ENCODE measurements around the gene TOX2. TPM values are rescaled to one million over a fixed set of nuclear protein-coding genes. Genes with fewer than 3 reads are reported as not detected.

Gene TOX2
- total RNA-seq, 1 donor from 2014 or later, result 4.7 TPM

DNA sequence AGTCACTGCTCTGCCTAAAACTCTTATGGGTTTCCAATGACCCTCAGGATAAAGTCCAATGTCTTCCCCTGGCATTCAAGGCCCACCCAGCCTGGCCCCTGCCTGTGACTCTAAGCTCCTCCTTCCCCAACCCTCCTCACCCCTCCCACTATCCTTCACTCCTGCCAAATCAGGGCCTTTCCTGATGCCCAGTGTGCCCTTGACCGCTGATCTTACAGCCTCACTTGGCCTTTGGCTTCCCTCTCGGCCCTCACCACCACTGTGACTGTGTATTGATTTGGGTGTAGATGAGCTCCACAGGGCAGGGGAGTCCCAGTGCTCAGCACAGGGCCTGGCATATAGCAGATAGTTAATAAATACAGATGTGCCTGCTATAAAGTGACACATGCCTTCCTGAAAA is 115.7 kb downstream of the TOX2 start:
- H3K27ac Mint-ChIP-seq, result no peak overlapping the region

DNA sequence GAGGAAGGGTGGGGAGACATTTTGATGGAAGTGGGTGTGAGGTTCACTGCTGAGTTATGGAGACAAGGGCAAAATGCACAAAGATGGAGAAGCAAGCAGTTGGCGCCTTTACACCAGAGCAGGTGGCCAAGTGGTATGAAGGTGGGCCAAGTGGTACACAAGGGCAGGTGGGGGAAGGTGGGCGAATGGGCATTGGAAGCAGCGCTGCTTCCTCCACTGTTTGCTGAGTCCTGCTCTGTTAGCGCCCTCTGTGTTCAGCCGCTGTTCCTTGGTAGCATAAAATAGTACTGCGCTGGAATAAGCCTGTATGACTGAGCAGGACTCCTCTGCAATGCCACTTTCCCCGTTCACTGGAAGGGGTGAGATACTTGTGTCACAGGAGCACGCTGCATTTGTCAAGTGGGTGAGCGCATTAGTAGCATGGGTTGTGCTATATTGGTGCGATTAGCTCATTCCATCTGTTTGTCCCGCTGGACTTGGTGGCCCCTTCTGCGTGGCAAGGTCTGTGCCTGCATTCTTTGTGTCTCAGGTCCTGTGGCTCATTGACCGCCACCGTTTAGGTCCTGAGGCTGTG is 116.4 kb downstream of the TOX2 start:
- H3K4me3 Mint-ChIP-seq, result no peak overlapping the region
- peak; percentile 27 for DNase-seq (ENCODE audit: extremely low spot score, unreplicated experiment)
- H3K4me1 Mint-ChIP-seq (ENCODE audit: unreplicated experiment), result peaks cover 7% of the 10 kb centered on the region
- no peak overlapping the region for H3K27ac Mint-ChIP-seq
- H3K27me3 Mint-ChIP-seq, result peaks cover 57% of the 10 kb centered on the region
- no peaks in the 10 kb centered on the region for H3K9me3 Mint-ChIP-seq
- no peaks in the 10 kb centered on the region for H3K36me3 Mint-ChIP-seq
- TF ChIP-seq, protein P1, sequence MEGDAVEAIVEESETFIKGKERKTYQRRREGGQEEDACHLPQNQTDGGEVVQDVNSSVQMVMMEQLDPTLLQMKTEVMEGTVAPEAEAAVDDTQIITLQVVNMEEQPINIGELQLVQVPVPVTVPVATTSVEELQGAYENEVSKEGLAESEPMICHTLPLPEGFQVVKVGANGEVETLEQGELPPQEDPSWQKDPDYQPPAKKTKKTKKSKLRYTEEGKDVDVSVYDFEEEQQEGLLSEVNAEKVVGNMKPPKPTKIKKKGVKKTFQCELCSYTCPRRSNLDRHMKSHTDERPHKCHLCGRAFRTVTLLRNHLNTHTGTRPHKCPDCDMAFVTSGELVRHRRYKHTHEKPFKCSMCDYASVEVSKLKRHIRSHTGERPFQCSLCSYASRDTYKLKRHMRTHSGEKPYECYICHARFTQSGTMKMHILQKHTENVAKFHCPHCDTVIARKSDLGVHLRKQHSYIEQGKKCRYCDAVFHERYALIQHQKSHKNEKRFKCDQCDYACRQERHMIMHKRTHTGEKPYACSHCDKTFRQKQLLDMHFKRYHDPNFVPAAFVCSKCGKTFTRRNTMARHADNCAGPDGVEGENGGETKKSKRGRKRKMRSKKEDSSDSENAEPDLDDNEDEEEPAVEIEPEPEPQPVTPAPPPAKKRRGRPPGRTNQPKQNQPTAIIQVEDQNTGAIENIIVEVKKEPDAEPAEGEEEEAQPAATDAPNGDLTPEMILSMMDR (conservative IDR thresholded peaks at IDR 0.05), result no peak

More for the DNA sequence above, 115.7 kb downstream of the TOX2 start:
- DNase-seq (ENCODE audit: extremely low spot score, unreplicated experiment), result peak; percentile 22
- H3K9me3 Mint-ChIP-seq, result no peaks in the 10 kb centered on the region
- TF ChIP-seq, protein P1 (conservative IDR thresholded peaks at IDR 0.05), result no peak
- no peak overlapping the region for H3K4me3 Mint-ChIP-seq
- peaks cover 53% of the 10 kb centered on the region for H3K27me3 Mint-ChIP-seq
- no peaks in the 10 kb centered on the region for H3K36me3 Mint-ChIP-seq
- peaks cover 7% of the 10 kb centered on the region for H3K4me1 Mint-ChIP-seq (ENCODE audit: unreplicated experiment)

DNA sequence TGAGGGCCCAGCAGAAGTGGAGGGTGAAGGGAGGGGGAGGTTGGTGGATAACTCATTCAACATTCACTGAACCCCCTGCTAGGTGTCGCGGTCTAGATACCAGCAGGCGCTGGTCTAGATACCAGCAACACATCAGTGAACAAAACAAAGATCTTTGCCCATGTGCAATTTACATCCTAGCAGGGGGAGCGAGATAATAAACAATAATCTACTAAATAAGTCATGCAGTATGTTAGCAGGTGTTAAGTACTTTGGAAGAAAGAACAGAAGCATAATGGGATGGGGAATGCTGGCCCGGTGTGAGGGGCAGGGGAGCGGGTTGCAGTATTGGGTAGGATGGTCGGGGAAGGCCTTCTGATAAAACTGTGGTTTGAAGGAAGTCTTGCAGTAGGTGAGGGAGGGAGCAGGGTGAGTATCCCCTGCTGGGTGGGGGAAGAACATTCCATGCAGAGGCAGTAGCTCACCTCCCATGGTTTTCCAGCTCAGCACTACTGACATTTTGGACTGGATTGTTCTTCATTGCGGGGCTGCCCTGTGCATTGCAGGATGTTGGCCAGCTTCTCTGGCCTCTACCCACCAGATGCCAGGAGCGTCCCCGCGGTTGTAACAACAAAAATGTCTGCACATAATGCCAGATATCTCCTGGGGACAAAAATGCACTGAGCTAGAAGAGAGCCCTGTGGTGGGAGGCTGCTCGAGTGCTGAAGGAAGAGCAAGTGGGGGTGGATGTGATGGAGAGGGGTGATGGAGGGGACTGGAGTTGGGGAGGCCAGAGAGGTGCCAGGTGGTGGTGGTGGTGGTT is 117.3 kb downstream of the TOX2 start:
- TF ChIP-seq, protein P1 (conservative IDR thresholded peaks at IDR 0.05), result no peak
- Mint-ChIP-seq H3K9me3 (no peaks in the 10 kb centered on the region), H3K4me3 (no peak overlapping the region), H3K4me1 (ENCODE audit: unreplicated experiment) (peaks cover 7% of the 10 kb centered on the region), H3K27ac (no peak overlapping the region), H3K36me3 (no peaks in the 10 kb centered on the region), H3K27me3 (peaks cover 62% of the 10 kb centered on the region)
- peak; percentile 40 for DNase-seq (ENCODE audit: extremely low spot score, unreplicated experiment)

DNA sequence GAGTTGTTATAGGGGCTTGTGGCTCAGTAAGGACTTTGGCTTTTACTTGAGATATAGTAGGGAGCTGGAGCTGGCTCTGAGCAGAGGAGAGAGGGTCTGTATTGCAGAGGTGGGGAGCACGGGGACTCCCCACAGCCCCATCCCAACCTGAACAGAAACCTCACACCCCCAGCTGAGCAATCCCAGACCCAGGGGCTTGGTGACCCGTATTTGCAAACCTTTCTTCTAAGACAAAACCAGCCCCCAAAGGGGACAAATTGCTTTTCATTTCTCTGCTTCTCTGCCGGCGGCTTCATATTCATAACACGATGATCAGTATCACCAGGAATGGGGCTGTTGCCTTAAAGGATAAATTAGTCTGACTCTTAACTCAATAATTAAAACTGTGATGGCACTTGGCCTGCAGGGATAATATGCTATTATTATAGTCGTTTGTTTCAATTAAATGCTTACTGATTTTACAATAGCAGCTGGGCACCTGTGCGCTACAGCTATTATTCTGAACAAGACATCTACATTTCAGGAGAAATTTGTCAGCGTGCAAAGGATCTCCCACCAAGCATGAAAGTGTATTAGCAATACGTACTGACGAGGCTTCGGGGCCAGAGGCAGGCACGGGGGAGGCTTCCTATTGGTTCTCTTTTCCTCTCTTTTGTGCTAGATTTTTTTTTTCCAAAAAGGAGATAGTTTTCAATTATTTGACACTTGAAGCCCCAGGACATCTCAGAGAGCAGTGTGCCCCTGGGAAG is 118.1 kb downstream of the TOX2 start:
- TF ChIP-seq, protein P1 (conservative IDR thresholded peaks at IDR 0.05), result no peak
- H3K9me3 Mint-ChIP-seq, result no peaks in the 10 kb centered on the region
- no peak overlapping the region for H3K4me3 Mint-ChIP-seq
- no peaks in the 10 kb centered on the region for H3K36me3 Mint-ChIP-seq
- peak; percentile 39 for DNase-seq (ENCODE audit: extremely low spot score, unreplicated experiment)
- peaks cover 7% of the 10 kb centered on the region for H3K4me1 Mint-ChIP-seq (ENCODE audit: unreplicated experiment)
- H3K27me3 Mint-ChIP-seq, result peaks cover 63% of the 10 kb centered on the region
- no peak overlapping the region for H3K27ac Mint-ChIP-seq

DNA sequence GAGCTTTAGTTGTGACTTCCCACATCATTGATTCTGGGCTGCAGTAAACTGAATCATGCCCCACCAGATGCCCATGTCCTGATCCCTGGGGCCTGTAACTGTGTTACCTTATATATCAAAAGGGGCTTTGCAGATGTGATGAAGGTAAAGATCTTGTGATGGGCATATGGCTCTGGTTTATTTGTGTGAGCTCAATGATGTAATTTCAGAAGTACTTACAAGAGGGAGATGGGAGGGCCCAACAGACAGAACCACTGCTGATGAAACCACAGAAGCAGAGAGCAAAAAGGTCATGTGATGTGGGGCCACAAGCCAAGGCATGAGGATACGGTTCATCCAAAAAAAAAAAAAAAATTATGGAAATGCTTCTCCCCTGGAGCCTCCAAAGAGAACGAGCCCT is 118.7 kb downstream of the TOX2 start:
- H3K9me3 Mint-ChIP-seq, result no peaks in the 10 kb centered on the region
- H3K27ac Mint-ChIP-seq, result no peak overlapping the region
- no peaks in the 10 kb centered on the region for H3K36me3 Mint-ChIP-seq
- H3K4me1 Mint-ChIP-seq (ENCODE audit: unreplicated experiment), result peaks cover 7% of the 10 kb centered on the region
- H3K4me3 Mint-ChIP-seq, result no peak overlapping the region
- H3K27me3 Mint-ChIP-seq, result peaks cover 58% of the 10 kb centered on the region
- TF ChIP-seq, protein P1 (conservative IDR thresholded peaks at IDR 0.05), result no peak
- DNase-seq (ENCODE audit: extremely low spot score, unreplicated experiment), result no peak
